Colonic mucosa (tissue), 4 donors: ENCODE data around the gene ANKRD33B. TPM values are rescaled to one million over a fixed set of nuclear protein-coding genes. Genes with fewer than 3 reads are reported as not detected.

Experiments used
- DNase-seq: peaks from one replicate; pipeline ENCODE4 v3.0.0-alpha.2; 2020
- H3K27ac ChIP-seq: fragments of 200-600 bp; one replicate; pipeline ENCODE4 v1.8.0; 2021
- H3K27me3 ChIP-seq: fragments of 200-600 bp; one replicate; pipeline ENCODE4 v1.8.0; 2021
- H3K36me3 ChIP-seq: fragments of 200-600 bp; one replicate; pipeline ENCODE4 v1.8.0; 2021
- H3K4me1 ChIP-seq: fragments of 200-600 bp; one replicate; pipeline ENCODE4 v1.8.0; 2021; ENCODE audit warnings: mild to moderate bottlenecking
- H3K4me3 ChIP-seq: fragments of 200-600 bp; one replicate; pipeline ENCODE4 v1.8.0; 2021
- H3K9ac ChIP-seq, 2 donors: one replicate each; pipeline ENCODE4 v1.7.0; 2013; ENCODE audit warnings: control low read depth in 2 of 2, low read depth in 2 of 2, low read length in 2 of 2
- H3K9me3 ChIP-seq: fragments of 200-600 bp; one replicate; pipeline ENCODE4 v1.8.0; 2021
- intact Hi-C: fragments of 100-400 bp; cut with DNase I; formaldehyde crosslinking; loops from one replicate; pipeline ENCODE4 v1.14.1; 2022
- total RNA-seq, 2 donors: library from RNA; stranded (reverse); fragmentation: NEBNext Ultra II Directional in 1 of 2; extraction: Animal tissue kit (Norgen Biotek cat#: 25700) in 1 of 2; gene quantifications; one replicate each; pipeline ENCODE4 v1.2.1, GENCODE V29; 2021
- TF ChIP-seq, protein P1 (sequence below): fragments of 200-600 bp; IDR thresholded peaks from one replicate; pipeline ENCODE4 v1.8.0; 2022; ENCODE audit warnings: antibody characterized with exemption, mild to moderate bottlenecking
- donor health status: healthy.
- donor health status: DM: no; HTN: no; CAD: no.
- donor health status: DM: no; HTN: no; CAD: no.

ANKRD33B gene
- total RNA-seq, 2 donors from 2014 or later = 0.47 to 0.66 TPM

DNA sequence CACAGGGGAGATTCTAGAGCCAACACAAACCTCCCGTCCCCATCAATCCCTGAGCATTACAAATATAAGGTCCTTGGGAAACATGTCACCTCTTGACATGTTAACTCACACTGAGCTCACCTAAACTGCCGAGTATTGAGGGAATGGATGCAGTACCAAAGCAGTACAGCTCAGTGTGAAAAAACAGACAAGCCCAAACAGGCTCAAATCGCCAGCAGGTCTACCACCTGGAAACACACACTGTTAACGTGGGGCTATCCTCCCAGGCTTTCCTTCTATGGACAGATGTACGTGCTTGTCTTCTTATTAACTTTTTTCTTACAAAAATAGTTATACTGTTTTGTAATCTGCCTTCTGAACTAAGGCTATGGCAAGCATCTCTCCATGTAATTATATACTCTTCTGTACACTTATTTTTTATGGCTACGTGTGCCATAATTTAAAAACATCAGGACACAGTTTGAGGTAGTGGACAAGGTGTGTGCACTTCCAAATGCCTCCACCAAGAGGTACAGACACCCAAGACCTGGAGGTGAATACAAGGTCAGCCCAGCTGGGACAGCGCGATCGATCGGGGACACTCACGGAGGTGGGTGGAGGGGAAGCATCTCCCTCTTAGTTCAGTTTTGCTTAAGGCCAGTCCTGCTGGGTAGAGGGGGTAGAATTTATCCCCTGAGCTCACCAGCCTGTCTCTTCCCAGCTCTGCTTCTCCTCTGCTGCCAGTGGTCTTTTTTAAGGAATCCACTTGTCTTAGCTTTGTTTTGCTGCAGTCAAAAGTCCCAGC lies 120.6 kb downstream of the ANKRD33B start:
- no peak overlapping the region for H3K4me3 ChIP-seq
- no peaks in the 10 kb centered on the region for H3K27me3 ChIP-seq
- intact Hi-C loops = loop anchor here (10.0 kb wide), 1 partner anchor 480 kb away; no protein-coding TSS in a partner anchor

GRCh38 chr5:10685115-10685521 lies 121.2 kb downstream of the ANKRD33B start:
- peaks cover 1% of the 10 kb centered on the region for H3K36me3 ChIP-seq
- no peaks in the 10 kb centered on the region for H3K4me1 ChIP-seq
- intact Hi-C loops = loop anchor here (10.0 kb wide), 1 partner anchor 480 kb away; no protein-coding TSS in a partner anchor
- H3K4me3 ChIP-seq = no peak overlapping the region
- H3K27me3 ChIP-seq = no peaks in the 10 kb centered on the region
- H3K9me3 ChIP-seq = no peaks in the 10 kb centered on the region
- DNase-seq = no peak
- H3K27ac ChIP-seq = no peak overlapping the region
- no peak overlapping the region for H3K9ac ChIP-seq
- TF ChIP-seq, protein P1, sequence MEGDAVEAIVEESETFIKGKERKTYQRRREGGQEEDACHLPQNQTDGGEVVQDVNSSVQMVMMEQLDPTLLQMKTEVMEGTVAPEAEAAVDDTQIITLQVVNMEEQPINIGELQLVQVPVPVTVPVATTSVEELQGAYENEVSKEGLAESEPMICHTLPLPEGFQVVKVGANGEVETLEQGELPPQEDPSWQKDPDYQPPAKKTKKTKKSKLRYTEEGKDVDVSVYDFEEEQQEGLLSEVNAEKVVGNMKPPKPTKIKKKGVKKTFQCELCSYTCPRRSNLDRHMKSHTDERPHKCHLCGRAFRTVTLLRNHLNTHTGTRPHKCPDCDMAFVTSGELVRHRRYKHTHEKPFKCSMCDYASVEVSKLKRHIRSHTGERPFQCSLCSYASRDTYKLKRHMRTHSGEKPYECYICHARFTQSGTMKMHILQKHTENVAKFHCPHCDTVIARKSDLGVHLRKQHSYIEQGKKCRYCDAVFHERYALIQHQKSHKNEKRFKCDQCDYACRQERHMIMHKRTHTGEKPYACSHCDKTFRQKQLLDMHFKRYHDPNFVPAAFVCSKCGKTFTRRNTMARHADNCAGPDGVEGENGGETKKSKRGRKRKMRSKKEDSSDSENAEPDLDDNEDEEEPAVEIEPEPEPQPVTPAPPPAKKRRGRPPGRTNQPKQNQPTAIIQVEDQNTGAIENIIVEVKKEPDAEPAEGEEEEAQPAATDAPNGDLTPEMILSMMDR = no peak

More for the DNA sequence above, 120.6 kb downstream of the ANKRD33B start:
- Histone ChIP-seq H3K9me3 (no peaks in the 10 kb centered on the region), H3K27ac (no peak overlapping the region), H3K36me3 (peaks cover 7% of the 10 kb centered on the region), H3K4me1 (no peaks in the 10 kb centered on the region), H3K9ac (no peak overlapping the region)
- TF ChIP-seq, protein P1 = no peak
- DNase-seq = no peak

- no peak overlapping the region for H3K9ac ChIP-seq
- no peak overlapping the region for H3K4me3 ChIP-seq
- intact Hi-C loops = loop anchor here (10.0 kb wide), 1 partner anchor 478 kb away; no protein-coding TSS in a partner anchor
- no peak for DNase-seq
- H3K9me3 ChIP-seq = no peaks in the 10 kb centered on the region
- no peaks in the 10 kb centered on the region for H3K4me1 ChIP-seq
- no peaks in the 10 kb centered on the region for H3K27me3 ChIP-seq
- TF ChIP-seq, protein P1 = no peak
- no peak overlapping the region for H3K27ac ChIP-seq
- no peaks in the 10 kb centered on the region for H3K36me3 ChIP-seq
These were observed 123.0 kb downstream of the ANKRD33B start for GRCh38 chr5:10686890-10687289.

GRCh38 chr5:10688651-10689171 lies 124.8 kb downstream of the ANKRD33B start:
- H3K9ac ChIP-seq = no peak overlapping the region
- no peaks in the 10 kb centered on the region for H3K9me3 ChIP-seq
- no peak overlapping the region for H3K27ac ChIP-seq
- TF ChIP-seq, protein P1 = no peak
- DNase-seq = no peak
- H3K27me3 ChIP-seq = no peaks in the 10 kb centered on the region
- H3K4me1 ChIP-seq = no peaks in the 10 kb centered on the region
- H3K36me3 ChIP-seq = no peaks in the 10 kb centered on the region
- intact Hi-C loops = loop anchor here (10.0 kb wide), 1 partner anchor 476 kb away; no protein-coding TSS in a partner anchor
- H3K4me3 ChIP-seq = no peak overlapping the region

DNA sequence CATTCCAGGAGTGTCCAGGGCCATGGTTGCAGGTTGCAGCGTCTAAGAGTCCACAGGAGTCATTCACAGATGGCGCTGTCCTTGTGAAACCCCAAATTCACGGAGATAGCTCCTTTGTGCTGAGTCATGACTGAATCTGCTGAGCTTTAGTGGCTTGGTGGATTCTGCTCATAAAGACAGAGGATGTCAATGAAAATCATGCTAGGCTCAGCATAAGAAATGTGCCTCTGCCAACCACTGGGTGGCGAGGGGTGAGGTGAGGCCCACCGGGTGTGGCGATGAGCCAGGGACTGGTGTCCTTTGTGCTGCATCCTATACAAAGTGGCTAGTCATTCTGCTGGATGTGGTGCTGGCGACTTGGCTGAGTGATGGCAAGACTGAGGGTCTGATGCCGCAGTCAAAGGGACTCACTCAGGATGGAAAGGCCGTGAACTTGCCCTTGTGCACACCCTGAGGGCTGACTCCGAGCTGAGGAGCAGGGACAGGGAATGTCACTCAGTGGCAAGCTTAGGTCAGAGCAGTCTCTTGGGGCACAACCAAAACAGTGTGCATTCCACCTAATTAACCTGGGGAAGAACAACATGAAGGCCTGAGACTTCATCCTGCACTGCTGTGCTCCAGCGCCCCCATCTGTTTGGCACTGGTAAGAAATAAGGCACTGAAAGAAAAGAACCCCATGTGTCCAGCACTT lies 125.7 kb downstream of the ANKRD33B start:
- DNase-seq = no peak

More for the DNA sequence above, 125.7 kb downstream of the ANKRD33B start:
- intact Hi-C loops = loop anchor here (10.0 kb wide), 2 partner anchors 115 to 475 kb away; no protein-coding TSS in a partner anchor
- Histone ChIP-seq H3K9me3 (no peaks in the 10 kb centered on the region), H3K4me3 (no peak overlapping the region), H3K27me3 (no peaks in the 10 kb centered on the region), H3K36me3 (no peaks in the 10 kb centered on the region), H3K9ac (no peak overlapping the region), H3K27ac (no peak overlapping the region), H3K4me1 (no peaks in the 10 kb centered on the region)
- TF ChIP-seq, protein P1 = no peak
